NCI-H2029 (cell line): ENCODE measurements around the gene STX16.

ENCODE experiments used
- DNase-seq: peaks from one replicate; lab custom pipeline; 2025; lab: John Stamatoyannopoulos, UW

STX16 gene

GRCh38 chr20:58710481-58711265, 59.6 kb downstream of the STX16 start:
- DNase-seq, result no peak

GRCh38 chr20:58711266-58712051, 60.4 kb downstream of the STX16 start:
- no peak for DNase-seq

- no peak for DNase-seq
These were observed 61.2 kb downstream of the STX16 start for GRCh38 chr20:58712151-58712791.

DNA sequence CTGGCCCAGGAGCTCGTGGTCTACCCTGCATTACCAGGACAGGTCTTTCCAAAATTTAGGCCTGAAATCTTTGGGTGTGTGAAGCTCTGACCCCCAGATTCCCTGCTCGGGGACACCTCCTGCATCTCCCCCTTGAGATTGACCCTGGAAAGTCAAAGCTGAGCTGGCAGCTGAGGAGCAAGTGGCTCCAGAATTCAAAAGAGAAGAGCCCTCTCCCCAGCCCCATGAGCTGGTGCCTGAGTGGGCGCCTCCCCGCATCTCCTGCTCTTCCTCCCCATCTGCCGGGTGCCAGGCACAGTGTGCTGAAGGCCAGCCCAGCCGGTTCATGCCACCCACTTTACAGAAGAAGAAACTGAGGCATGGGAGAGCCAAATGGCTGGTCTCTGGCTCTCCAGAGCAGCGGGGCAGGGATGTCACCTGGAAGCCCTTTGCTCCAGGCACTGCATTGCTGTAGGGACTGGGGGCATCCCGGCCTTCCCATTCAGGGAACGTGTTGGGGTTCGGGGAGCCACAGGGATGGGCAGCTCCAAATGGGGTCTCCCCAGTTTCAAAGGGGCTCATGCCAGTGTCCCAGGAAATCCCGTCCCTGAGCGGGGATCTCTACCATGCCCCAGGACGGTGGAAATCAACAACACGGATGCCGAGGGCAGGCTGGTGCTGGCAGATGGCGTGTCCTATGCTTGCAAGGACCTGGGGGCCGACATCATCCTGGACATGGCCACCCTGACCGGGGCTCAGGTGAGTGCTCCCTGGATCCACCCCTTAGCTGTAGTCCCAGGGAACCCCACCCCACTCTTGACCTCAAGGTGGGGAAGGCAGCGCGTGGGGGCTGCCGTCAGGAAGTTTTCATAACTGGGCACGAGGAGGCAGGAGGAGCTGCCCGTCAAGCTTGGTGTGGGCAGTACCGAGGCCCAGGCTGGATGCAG, 62.0 kb downstream of the STX16 start:
- DNase-seq, result no peak

DNA sequence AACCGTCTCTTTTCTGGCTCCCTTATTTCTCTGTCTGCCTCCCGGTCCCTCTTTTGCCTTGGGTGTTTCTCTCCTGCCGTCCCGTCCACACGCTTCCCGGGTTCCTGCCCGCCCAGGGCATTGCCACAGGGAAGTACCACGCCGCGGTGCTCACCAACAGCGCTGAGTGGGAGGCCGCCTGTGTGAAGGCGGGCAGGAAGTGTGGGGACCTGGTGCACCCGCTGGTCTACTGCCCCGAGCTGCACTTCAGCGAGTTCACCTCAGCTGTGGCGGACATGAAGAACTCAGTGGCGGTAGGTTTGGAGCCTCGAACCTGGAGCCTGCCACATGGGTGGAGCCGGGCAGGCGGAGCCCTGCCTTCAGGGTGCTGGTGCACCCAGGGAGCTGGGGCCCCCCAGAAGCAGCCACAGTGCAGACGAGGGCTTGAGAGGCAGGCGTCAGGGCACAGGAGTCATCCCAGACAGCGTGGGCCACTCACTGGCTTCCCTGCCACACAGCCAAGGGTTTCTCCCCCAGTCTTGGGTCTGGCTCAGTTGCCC, 62.8 kb downstream of the STX16 start:
- no peak for DNase-seq

- DNase-seq, result no peak
These were observed 63.3 kb downstream of the STX16 start for GRCh38 chr20:58714340-58714922.

- no peak for DNase-seq
These were observed 63.9 kb downstream of the STX16 start for GRCh38 chr20:58714923-58715351.

DNA sequence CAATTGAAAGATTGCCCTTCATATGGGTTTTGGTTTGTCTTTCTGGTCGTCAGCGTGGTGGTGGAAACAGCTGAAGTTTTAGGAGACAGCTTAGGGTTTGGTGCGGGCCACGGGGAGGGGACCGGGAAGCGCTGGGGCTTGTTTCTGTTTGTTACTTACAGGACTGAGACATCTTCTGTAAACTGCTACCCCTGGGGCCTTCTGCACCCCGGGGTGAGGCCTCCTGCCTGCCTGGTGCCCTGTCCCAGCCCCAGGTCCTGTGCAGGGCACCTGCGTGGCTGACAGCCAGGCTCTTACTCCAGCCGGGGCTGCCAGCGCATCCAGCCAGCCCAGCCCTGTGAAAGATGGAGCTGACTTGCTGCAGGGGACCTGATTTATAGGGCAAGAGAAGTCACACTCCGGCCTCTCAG, 64.3 kb downstream of the STX16 start:
- no peak for DNase-seq

DNA sequence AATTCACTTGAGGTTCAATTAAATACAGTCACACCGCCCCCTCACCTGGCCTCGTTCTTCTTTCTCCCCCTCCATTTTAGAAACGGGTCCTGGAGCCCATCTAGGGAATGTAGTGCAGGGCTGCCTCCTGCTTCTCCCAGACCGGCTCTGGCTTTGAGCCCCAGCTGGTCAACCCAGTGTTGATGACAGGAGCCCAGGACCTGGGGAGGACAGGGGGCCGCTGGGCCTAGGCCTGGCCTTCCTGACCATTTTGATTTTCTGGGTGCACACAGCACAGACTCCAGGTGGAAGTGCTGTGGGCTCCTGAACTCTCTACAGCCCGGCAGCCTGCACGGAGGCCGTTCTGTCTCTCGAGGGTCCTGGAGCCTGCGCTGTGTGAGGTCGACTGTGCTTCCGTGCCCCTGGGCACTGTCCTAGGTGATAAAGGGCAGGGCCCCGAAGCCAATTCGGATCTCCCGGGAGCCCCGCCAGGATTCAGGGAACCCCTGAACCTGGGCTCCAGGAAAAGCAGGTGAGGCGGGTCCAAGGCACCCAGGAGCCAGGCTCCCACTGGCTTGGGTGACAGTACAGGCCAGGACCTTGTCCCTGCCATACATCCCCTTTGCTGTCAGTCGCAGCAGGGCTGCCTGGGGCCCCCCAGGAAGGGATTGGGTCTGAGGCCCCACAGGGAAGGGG, 64.9 kb downstream of the STX16 start:
- no peak for DNase-seq

DNA sequence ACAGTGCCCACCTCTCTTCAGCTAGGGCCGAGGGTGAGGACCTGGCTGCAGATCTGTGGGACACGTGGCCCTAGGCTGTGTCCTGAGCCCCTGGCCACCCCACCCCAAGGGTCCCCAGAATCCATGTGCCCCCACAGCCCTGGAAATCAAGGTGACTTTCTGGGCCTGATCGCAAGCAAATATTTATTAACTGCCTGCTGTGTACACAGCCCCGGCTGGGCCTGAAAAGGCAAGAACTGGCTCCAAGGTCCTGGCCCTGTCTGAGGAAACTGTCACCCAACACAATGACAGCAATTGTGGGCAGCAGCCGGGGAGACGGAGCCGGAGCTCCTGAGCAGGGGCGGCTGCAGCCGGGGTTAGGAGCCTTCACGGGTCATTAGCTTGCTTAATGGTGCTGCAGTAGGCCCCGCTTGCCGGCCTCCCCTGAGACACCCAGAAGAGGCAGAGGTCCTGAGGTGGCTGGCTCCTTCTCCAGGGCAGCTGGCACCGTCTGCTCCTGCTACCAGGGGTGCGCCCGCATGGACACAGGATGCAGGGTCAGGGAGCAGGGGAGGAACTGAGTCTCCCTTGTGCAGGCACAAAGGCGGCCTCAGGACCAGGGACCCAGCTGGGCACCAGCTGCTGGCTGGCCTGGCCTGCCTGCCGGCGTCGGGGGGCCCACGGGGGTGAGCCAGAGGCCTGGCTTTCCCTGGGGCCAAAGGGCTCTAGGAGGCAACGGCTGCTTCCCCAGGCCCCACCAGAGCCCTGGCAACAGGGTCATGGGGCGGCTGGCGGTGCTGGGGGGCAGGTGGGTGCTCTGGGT, 65.6 kb downstream of the STX16 start:
- no peak for DNase-seq

DNA sequence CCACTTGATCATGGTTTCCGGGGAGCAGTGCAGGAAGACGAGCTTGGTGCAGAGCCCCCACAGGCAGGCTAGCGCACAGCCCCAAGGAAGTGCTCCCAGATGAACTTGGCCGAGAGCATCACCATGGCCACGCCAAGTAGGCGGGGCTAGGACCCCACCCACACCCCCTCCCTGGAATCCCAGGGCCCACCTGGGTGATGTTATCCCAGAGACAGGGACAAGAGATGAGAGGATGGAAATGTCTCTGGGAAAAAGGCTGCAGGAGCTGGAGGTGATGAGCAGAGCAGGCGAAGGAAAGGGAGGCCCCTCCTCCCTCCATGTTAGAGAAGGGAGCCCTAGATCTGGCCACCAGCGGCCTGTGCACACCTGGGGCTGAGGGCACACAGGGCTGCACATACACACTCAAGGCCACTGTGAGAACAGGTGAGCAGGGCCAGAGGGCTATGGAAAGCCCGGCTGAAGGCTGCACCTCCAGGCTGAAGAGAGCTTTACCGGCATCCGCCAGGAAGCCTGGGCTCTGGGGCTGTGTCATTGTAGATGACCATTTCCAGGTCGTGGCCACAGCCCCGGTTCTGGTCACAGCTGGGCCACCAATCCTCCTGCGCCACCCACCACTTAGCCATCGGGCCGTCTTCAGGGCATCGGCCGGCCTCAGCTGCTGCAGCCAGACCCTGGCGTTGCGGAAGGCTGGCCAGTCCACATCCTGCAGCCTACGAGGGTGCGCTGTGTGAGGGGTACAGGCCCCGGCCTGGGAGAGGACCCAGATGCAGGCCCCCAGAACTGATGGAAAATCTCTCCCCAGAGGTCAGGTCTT, 66.4 kb downstream of the STX16 start:
- no peak for DNase-seq

DNA sequence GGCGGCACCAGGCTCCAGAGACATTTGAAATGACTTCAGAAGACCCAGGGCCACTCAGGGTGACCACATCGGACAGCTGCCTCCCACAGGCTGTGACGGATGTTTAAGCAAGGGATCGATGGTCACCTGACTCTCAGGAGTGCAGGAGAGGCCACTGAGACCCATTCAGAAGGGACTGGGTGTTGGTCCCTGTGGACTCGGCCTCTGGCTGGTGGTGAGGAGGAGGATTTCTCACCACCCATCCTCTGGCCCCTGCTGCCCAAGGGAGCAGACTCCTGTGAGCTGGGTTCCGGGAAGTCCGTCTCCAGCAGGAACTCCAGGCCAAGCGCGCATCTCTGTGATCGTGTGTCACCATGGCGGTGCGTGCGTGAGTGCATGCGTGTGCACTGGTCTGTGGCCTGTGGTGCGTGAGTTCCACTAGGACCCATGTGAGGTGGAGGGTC, 67.1 kb downstream of the STX16 start:
- no peak for DNase-seq

DNA sequence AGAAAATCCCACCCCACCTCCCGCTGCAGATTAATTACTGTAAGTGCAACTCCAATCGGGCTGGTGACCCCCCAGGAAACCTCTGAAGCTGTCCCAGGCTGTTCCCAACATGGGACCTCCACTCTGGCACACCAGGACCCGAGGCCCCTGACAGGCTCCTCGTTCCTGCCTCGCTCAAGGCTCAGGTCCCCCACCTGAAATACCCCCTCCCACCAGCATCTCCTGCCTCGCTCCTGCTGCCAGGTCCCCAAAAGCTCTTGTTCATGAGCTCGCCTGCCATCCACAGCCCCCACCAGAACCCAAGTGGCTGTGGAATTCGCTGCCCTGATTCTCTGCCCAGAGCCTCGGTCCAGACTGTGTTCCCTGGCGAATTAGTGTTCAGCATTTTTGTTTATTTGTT, 67.6 kb downstream of the STX16 start:
- no peak for DNase-seq

GRCh38 chr20:58719258-58719657, 68.2 kb downstream of the STX16 start:
- no peak for DNase-seq

- DNase-seq, result peak; percentile 4
These were observed 68.9 kb downstream of the STX16 start for GRCh38 chr20:58719971-58720371.

DNA sequence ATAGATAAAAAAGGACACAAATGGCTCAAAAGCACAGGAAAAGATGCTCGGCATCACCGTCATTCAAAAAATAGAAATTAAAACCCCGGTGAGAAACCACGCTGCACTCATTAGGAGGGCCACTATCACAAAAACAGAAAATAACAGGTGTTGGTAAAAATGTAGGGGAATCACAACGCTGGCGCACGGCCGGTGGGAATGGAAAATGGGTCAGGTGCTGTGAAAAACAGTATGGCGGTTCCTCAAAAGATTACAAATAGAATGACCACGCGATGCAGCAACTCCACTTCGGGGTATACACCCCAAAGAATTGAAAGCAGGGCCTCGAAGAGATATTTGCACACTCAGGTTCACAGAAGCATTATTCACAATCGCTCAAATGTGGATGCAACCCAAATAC, 69.8 kb downstream of the STX16 start:
- DNase-seq, result no peak

- no peak for DNase-seq
These were observed 71.1 kb downstream of the STX16 start for GRCh38 chr20:58721951-58722778.
